Measurements from ENCODE around the gene LRRC36. TPM values are rescaled to one million over a fixed set of nuclear protein-coding genes. Genes with fewer than 3 reads are reported as not detected.
"Not testable (repeated sequence)": the region's sequence is repeated elsewhere in the genome, so short reads cannot be mapped to it uniquely, and the experiment has no call there.

Gene LRRC36
- total RNA-seq, 1 experiment from 2014 or later, result 1.1 TPM

DNA sequence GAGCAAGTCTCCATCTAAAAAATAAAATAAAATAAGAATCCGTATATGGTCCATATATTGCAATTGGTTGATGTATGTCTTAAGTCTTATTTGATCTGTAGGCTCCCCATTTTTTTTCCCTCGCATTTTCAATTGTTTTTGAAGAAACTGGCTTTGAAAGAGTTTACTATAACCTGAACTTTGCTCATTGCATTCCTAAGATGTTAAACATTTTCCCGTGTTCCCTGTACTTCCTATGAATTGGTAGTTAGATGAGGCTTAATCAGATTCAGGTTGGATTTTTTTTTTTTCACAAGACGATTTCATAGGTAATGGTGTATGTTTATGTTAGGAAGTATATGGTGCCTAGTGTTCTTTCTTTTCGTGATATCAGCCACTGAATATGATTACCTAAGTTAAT lies 3.3 kb downstream of the LRRC36 start:
- no peak for DNase-seq (ENCODE audit: low read depth, low spot score)
- in situ Hi-C loops (cut with HindIII; ENCODE audit: low pct_unique_long_range_greater_than_20kb, low sequenced_read_pairs), result no loop called here

DNA sequence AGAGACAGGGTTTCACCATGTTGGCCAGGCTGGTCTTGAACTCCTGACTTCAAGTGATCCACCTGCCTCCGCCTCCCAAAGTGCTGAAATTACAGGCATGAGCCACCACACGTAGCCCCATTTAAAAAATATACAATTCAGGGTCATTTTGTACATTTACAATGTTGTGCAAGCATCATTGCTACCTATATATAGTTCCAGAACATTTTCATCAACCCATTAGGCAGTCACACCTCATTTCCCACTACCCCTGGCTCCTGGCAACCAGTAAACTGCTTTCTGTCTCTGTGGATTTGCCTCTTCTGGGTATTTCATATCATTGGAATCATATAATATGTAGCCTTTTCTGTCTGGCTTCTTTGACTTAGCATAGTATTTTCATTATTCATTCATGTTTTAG lies 6.7 kb downstream of the LRRC36 start:
- in situ Hi-C loops (cut with HindIII; ENCODE audit: low pct_unique_long_range_greater_than_20kb, low sequenced_read_pairs), result no loop called here
- no peak for DNase-seq (ENCODE audit: low read depth, low spot score)

DNA sequence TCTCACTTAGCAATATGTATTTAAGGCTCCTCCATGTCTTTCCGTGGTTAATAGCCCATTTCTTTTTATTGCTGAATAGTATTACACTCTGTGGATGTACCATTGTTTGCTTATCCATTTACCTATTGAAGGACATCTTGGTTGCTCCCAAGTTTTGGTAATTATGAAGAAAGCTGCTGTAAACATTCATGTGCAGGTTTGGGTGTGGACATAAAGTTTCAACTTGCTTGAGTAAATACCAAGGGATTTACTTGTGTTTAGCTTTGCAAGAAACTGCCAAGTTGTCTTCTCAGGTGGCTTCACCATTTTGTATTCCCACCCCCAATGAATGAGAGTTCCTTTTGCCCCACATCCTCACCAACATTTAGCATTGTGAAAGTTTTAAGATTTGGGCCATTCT lies 9.5 kb downstream of the LRRC36 start:
- no peak for DNase-seq (ENCODE audit: low read depth, low spot score)
- in situ Hi-C loops (cut with HindIII; ENCODE audit: low pct_unique_long_range_greater_than_20kb, low sequenced_read_pairs), result no loop called here

DNA sequence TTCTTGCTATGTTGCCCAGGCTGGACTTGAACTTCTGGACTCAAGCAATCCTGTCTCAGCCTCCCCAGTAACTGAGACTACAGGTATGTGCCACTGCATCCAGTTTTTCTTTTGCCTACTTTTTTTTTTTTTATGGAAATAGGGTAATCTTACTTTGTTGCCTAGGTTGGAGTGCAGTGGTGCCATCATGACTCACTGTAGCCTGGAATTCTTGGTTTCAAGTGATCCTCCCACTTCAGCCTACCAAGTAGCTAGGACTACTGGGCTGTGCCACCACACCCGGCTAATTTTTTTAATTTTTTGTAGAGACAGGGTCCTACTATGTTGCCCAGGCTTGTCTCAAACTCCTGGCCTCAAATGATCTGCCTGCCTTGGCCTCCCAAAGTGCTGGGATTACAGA lies 10.0 kb downstream of the LRRC36 start:
- in situ Hi-C loops (cut with HindIII; ENCODE audit: low pct_unique_long_range_greater_than_20kb, low sequenced_read_pairs), result no loop called here
- no peak for DNase-seq (ENCODE audit: low read depth, low spot score)

DNA sequence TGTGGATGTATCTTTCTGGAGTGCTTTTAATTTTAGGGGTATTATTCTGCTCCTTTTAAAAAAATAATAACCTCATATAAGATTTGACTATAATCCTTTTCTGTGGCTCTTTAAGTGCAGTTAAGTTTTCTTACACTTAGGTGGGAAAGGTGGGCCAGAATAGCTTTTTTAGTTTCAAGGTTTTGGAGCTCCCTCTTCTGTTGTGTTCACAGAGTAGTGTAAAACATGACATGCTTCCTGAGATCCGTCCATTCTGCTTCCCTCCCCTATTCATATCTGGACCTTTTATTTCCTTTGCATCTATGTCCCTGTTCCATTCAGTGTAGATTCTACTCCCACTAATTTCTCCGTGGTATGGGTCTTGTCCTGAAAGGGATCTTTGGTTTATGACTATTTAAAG lies 12.8 kb downstream of the LRRC36 start:
- DNase-seq (ENCODE audit: low read depth, low spot score), result peak; percentile 46
- in situ Hi-C loops (cut with HindIII; ENCODE audit: low pct_unique_long_range_greater_than_20kb, low sequenced_read_pairs), result no loop called here

DNA sequence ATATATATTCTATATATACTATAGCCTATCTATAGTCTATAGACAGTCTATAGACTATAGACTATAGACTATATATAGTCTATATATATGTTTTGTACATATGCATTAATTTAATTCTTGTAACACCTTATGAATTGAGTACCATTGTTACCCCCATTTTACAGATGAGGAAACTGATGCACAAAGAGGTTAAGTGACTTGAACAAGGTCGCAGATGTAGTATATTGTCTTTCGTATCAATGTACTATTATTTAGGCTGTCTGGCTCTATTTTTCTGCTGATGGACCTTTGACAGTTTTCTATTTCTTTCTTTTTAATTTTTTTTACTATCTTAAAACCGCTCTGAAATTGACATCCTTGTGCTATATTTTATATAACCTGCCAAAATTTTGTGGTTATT lies 14.6 kb downstream of the LRRC36 start:
- in situ Hi-C loops (cut with HindIII; ENCODE audit: low pct_unique_long_range_greater_than_20kb, low sequenced_read_pairs), result no loop called here

DNA sequence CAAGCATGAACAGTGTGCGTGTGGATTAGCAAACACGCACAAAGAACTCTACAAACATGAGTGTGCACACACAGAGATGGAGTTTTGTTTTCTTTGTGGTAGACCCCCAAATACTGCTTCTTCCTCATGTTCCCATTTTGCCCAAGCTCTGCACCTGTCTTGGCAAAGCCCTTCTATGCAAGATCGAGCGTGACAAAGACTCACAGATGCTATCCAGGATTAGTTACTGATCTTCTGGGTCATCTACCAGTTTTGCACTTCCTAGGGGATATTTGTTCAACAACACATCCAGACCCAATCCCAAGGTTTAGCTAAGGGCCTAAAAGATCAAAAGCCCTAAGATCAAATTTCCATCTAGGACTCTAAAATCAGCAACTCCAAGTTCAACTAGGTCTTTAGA lies 16.0 kb downstream of the LRRC36 start:
- in situ Hi-C loops (cut with HindIII; ENCODE audit: low pct_unique_long_range_greater_than_20kb, low sequenced_read_pairs), result no loop called here

More for the DNA sequence above, 14.6 kb downstream of the LRRC36 start:
- DNase-seq (ENCODE audit: low read depth, low spot score), result no peak

DNA sequence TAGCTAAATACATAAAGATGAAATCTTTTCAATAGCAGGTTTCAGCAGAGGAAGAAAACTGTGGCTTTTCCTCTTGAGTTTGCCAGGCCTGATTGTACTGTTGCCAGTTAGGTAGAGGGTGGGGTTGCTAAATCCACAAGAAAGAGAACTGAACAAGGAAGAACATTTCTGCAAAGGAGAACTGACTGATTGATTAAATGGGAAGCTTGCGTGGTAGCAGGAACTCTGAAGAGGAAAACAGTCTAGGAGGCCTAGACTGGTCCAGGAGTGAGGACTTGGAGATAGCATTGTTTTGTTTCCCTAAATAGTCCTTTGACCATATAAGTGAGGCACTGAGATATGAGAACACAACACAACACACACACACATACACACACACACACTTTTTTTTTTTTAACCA lies 18.8 kb downstream of the LRRC36 start:
- in situ Hi-C loops (cut with HindIII; ENCODE audit: low pct_unique_long_range_greater_than_20kb, low sequenced_read_pairs), result no loop called here

More for the DNA sequence above, 16.0 kb downstream of the LRRC36 start:
- DNase-seq (ENCODE audit: low read depth, low spot score), result no peak

DNA sequence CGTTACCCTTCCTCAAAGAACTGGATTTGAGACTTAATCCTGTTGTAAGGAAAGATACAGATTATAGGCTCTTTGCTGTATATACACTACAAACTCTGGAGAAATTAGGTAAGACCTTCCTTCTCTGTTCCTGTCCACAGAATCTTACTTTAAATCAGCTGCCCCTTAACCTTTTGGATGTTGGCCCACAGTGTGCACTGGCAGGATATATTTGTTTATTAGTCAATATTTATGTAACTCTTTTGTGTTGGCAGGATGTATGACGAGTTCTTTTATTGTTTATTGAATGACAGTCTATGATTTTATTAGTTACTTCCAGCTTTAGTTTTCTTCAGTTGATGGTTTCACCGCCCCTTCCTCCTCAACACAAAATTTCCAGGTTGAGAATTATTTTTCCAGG lies 19.7 kb downstream of the LRRC36 start:
- in situ Hi-C loops (cut with HindIII; ENCODE audit: low pct_unique_long_range_greater_than_20kb, low sequenced_read_pairs), result no loop called here
- DNase-seq (ENCODE audit: low read depth, low spot score), result no peak

More for the DNA sequence above, 18.8 kb downstream of the LRRC36 start:
- DNase-seq (ENCODE audit: low read depth, low spot score), result no peak

DNA sequence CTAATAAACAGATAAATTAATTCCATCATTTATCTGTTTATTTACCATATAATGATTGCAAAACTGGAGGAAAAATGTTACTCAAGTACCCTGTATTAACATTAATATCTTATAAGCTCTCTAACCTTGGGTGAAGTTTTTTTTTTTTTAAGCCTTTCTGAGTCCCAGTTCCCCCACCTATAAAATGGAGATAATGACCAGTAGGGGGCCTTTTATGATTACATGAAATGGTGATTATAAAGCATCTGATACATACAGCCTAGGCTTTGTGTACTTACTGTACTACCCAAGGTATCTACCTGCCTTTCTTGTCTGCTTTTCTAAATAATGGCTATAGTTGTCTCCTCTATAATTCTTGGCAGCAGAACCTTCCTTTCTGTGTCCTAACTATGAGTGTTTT lies 22.6 kb downstream of the LRRC36 start:
- peak; percentile 67 for DNase-seq (ENCODE audit: low read depth, low spot score)
- in situ Hi-C loops (cut with HindIII; ENCODE audit: low pct_unique_long_range_greater_than_20kb, low sequenced_read_pairs), result no loop called here

DNA sequence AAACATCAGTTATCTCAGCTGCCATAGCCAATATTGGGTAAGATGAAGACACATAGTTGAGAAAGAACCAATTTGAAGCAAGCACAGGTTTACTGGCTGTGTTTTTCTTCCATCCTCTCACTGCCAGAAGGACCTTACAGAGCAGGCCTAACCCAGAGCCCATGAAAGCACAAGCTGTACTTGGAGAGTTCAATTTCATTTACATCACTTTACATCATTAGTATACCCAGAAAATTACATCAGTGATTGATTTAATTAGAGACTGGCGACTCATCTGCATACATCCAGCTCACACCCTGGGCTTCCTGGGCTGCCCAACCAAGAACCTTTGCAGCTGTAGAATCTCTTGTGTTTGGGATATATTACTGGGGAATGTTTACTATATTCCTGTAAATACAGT lies 23.7 kb downstream of the LRRC36 start:
- in situ Hi-C loops (cut with HindIII; ENCODE audit: low pct_unique_long_range_greater_than_20kb, low sequenced_read_pairs), result no loop called here
- no peak for DNase-seq (ENCODE audit: low read depth, low spot score)

DNA sequence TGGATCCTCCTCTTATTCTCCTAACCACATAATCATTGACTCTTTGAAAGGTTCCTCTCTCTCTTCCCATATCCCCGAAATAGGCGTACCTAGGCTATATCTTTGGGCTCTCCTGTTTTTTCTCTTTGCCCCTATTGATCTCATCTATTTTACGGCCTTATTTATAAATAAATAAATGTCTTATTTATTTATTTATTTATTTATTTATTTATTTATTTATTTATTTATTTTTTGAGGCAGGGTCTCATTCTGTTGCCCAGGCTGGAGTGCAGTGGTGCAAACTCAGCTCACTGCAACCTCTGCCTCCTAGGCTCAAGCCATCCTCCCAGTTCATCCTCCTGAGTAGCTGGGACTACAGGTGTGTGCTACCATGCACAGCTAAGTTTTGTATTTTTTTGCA lies 25.8 kb downstream of the LRRC36 start:
- DNase-seq (ENCODE audit: low read depth, low spot score); in situ Hi-C loops (cut with HindIII; ENCODE audit: low pct_unique_long_range_greater_than_20kb, low sequenced_read_pairs): not testable (repeated sequence)

DNA sequence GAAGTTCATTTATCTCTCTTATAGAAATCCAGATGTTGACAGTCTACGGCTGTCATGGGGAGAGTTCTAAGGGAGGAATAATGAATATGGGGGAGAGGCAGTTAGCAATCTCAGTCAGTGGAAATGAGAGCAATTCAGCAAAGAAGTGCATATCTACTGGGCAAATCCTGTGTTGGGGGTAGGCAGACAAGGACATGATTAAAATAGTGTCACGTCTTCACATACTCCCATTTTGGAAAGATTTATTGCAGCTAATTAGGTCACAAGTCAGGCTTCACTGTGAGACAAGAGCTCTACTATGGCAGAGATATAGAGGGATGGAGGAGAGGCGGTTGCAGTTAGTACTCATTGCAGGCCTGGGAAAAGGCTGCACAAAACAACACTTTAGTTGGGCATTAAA lies 29.8 kb downstream of the LRRC36 start:
- in situ Hi-C loops (cut with HindIII; ENCODE audit: low pct_unique_long_range_greater_than_20kb, low sequenced_read_pairs), result no loop called here
- no peak for DNase-seq (ENCODE audit: low read depth, low spot score)

DNA sequence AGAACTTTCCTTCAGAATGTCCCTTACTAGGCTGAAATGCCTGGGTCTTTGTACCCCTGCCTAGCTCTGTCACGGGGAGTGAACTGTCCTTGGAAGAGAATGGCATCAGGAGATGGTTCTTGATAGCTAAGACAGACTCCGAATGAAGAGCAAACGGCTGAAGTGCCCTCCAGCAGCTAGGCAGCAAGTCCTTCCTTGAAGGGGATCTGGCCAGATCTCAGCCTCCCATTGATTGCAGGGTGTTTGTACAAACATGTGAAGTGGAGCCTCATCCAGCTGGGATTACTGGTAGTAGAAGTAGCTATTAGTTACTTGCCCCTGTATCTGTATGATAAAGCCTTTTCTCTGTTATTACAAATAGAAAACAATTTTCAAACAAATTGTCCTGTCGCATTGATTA lies 30.9 kb downstream of the LRRC36 start:
- in situ Hi-C loops (cut with HindIII; ENCODE audit: low pct_unique_long_range_greater_than_20kb, low sequenced_read_pairs), result no loop called here

DNA sequence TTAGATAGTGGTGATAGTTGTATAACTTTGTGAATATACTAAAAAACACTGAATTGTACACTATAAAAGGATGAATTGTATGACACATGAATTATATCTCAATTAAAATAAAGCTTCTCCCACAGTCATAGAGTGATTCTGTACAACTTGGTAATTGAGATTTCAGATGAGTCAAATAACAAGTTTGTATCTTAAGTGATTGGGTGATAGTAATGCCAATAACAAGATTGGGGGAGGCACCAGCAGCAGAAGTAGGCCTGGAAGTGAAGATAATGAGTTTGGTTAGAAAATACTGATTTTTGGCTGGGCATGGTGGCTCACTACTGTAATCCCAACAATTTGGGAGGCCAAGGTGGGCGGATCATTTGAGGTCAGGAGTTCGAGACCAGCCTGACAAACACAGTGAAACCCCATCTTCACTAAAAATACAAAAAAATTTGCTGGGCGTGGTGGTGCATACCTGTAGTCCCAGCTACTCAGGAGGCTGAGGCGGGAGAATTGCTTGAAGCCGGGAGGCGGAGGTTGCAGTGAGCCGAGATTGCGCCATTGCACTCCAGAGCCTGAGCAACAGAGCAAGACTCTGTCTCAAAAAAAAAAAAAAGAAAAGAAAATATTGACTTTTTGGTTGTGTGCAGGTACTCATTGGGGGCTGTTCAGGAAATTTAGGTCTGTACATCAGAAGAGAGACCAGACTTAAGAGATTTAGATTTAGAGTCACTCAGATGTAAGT lies 33.1 kb downstream of the LRRC36 start:
- in situ Hi-C loops (cut with HindIII; ENCODE audit: low pct_unique_long_range_greater_than_20kb, low sequenced_read_pairs); DNase-seq (ENCODE audit: low read depth, low spot score): not testable (repeated sequence)

More for the DNA sequence above, 30.9 kb downstream of the LRRC36 start:
- DNase-seq (ENCODE audit: low read depth, low spot score), result no peak

DNA sequence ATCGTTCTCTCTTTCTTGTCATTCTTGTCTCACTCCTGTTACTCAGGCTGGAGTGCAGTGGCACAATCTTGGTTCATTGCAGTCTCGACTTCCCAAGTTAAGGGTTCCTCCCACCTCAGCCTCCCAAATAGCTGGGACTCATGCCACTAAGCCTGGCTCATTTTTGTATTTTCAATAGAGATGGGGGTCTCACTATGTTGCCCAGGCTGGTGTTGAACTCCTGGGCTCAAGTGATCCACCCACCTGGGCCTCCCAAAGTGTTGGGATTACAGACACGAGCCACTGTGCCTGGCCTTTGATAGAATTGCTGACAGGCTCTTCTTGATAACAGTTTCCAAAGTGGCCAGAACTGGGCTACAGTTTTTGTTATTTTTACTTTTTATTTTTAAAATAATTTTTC lies 34.4 kb downstream of the LRRC36 start:
- in situ Hi-C loops (cut with HindIII; ENCODE audit: low pct_unique_long_range_greater_than_20kb, low sequenced_read_pairs), result no loop called here
- DNase-seq (ENCODE audit: low read depth, low spot score), result no peak

DNA sequence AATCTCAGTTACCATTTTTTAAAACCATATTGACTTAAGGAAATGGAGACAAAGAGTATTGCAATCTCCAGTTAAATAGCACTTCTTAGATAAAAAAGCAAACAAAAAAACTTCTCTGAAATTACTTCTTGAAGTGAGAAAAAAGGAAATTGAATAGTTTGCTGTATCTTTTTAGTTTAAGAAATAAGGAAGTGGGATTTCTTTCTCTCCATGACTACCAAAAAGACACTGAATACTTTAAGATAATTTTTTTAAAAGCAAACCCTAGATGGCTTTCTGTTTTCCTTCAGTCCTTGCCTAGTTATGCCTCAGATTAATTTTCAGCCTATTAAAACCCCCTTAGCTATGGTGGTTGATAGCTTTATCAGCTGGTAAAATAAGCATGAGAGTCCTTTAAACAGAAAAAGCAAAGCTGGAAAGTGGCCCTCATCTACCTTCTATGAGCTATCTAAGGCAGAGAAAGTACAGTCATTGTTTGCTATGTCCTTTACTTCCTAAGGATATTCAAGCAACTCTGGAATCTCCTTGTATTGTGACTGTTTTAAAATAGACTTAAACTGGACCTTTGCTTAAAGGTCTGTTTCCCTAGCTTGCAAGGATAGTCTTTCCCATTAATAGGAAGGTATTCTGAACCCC lies 38.1 kb downstream of the LRRC36 start:
- in situ Hi-C loops (cut with HindIII; ENCODE audit: low pct_unique_long_range_greater_than_20kb, low sequenced_read_pairs), result no loop called here
- no peak for DNase-seq (ENCODE audit: low read depth, low spot score)

DNA sequence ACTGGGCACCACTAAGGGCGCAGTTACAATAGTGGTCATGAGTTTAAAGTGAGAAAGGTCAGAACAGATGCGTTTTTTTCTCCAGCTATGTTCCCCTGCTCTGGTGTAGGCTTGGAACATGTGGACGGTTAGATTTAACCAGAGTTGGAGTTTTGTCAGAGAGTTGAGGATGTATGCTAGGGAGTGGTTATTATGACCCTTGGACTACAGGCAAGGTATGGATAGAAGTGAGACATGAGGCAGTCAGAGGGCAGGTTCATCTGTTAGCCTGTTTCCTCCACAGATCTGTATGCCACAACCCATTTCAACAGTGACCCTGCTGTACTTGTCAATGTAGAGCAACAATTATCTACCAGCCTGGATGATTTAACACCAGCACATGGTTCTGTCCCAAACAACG lies 44.0 kb downstream of the LRRC36 start:
- in situ Hi-C loops (cut with HindIII; ENCODE audit: low pct_unique_long_range_greater_than_20kb, low sequenced_read_pairs), result no loop called here

DNA sequence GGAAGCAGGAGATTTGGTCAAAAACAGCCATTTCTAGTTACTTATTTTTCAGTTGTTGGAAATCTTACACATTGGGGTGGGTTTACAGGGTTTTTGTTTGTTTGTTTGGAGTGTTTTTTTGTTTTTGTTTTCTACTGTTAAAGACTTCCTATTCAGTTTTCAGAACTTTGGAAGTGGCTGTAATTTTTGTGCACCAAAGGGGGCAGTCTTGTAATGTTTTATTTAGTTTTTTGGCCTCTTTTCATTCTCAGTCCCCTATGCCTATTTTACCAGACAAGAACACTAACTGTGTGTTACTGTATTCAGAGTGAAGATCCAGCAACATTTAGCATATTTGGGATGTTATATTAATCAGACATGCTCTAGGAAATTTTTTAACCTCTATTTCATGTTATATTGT lies 46.0 kb downstream of the LRRC36 start:
- DNase-seq (ENCODE audit: low read depth, low spot score), result peak; percentile 55
- in situ Hi-C loops (cut with HindIII; ENCODE audit: low pct_unique_long_range_greater_than_20kb, low sequenced_read_pairs), result no loop called here

More for the DNA sequence above, 44.0 kb downstream of the LRRC36 start:
- DNase-seq (ENCODE audit: low read depth, low spot score), result no peak

Measured in SK-MEL-5 (cell line).